Neural progenitor cell (in vitro differentiated cells): ENCODE data around the gene ZNF133. TPM values are rescaled to one million over a fixed set of nuclear protein-coding genes. Genes with fewer than 3 reads are reported as not detected.

ENCODE experiments used
- DNase-seq: peaks from one replicate; pipeline ENCODE4 v3.0.0-alpha.2; 2016; ENCODE audit warnings: low spot score
- H2AFZ ChIP-seq: fragments of 200-600 bp; sonication (generic); replicated peaks from 2 replicates; pipeline ENCODE4 v1.6.1; 2016; ENCODE audit warnings: antibody characterized with exemption
- H3F3A ChIP-seq: fragments of 200-600 bp; sonication (generic); 2 replicates; pipeline ENCODE4 v1.6.1; 2016; ENCODE audit warnings: antibody characterized with exemption, low read depth
- H3K27ac ChIP-seq: fragments of 200-600 bp; sonication (generic); 2 replicates; pipeline ENCODE4 v1.5.1; 2016; ENCODE audit warnings: mild to moderate bottlenecking
- H3K27me3 ChIP-seq: fragments of 200-600 bp; sonication (generic); 2 replicates; pipeline ENCODE4 v1.6.1; 2016; ENCODE audit warnings: mild to moderate bottlenecking, moderate library complexity
- H3K36me3 ChIP-seq: fragments of 200-600 bp; sonication (generic); 2 replicates; pipeline ENCODE4 v1.5.1; 2016
- H3K4me1 ChIP-seq: fragments of 200-600 bp; sonication (generic); 2 replicates; pipeline ENCODE4 v1.6.1; 2016; ENCODE audit warnings: mixed run types
- H3K4me2 ChIP-seq: fragments of 200-600 bp; sonication (generic); 2 replicates; pipeline ENCODE4 v1.6.1; 2016
- H3K4me3 ChIP-seq: fragments of 200-600 bp; sonication (generic); 2 replicates; pipeline ENCODE4 v1.5.1; 2016
- H3K79me2 ChIP-seq: fragments of 200-600 bp; sonication (generic); 2 replicates; pipeline ENCODE4 v1.6.1; 2016; ENCODE audit warnings: low read depth
- H3K9ac ChIP-seq: fragments of 200-600 bp; sonication (generic); 2 replicates; pipeline ENCODE4 v1.6.1; 2016
- H3K9me3 ChIP-seq: fragments of 200-600 bp; sonication (generic); 2 replicates; pipeline ENCODE4 v1.5.1; 2016; ENCODE audit warnings: low read depth
- H4K20me1 ChIP-seq: fragments of 200-600 bp; sonication (generic); 2 replicates; pipeline ENCODE4 v1.6.1; 2016; ENCODE audit warnings: low read depth
- H3K27ac Mint-ChIP-seq: 3 replicates; pipeline ENCODE4 v1.8.0; 2021; ENCODE audit warnings: mixed read lengths
- H3K27me3 Mint-ChIP-seq: 2 replicates; pipeline ENCODE4 v1.8.0; 2022; ENCODE audit warnings: low read depth, mild to moderate bottlenecking, inconsistent platforms, moderate library complexity, mixed read lengths; ENCODE audit not compliant: insufficient read depth
- H3K36me3 Mint-ChIP-seq: 3 replicates; pipeline ENCODE4 v1.8.0; 2021; ENCODE audit warnings: mixed read lengths
- H3K4me1 Mint-ChIP-seq: 3 replicates; pipeline ENCODE4 v1.8.0; 2021; ENCODE audit warnings: mixed read lengths
- H3K4me3 Mint-ChIP-seq: 3 replicates; pipeline ENCODE4 v1.8.0; 2021; ENCODE audit warnings: mild to moderate bottlenecking, moderate library complexity, mixed read lengths
- H3K9me3 Mint-ChIP-seq: 3 replicates; pipeline ENCODE4 v1.8.0; 2020; ENCODE audit warnings: mixed read lengths
- EZH2 ChIP-seq: fragments of 200-600 bp; sonication (generic); IDR thresholded peaks from 2 replicates; pipeline ENCODE4 v1.6.1; 2017; ENCODE audit warnings: antibody characterized with exemption, mild to moderate bottlenecking, moderate library complexity
- EZH2phosphoT487 ChIP-seq: fragments of 200-600 bp; sonication (generic); IDR thresholded peaks from 2 replicates; pipeline ENCODE4 v1.6.1; 2017; ENCODE audit warnings: antibody characterized with exemption
- total RNA-seq: library from RNA; depleted of rRNA; stranded (reverse); fragments of >200 nt; gene quantifications from 2 replicates; pipeline ENCODE4 v1.2.3, GENCODE V29; 2015; ENCODE audit warnings: low replicate concordance
- TF ChIP-seq, protein P1 (sequence below): fragments of 200-600 bp; sonication (generic); IDR thresholded peaks from 2 replicates; pipeline ENCODE4 v1.5.1; 2017; ENCODE audit warnings: antibody characterized with exemption, mild to moderate bottlenecking

The ZNF133 gene
- total RNA-seq, 1 donor from 2014 or later, result 24.8 TPM

GRCh38 chr20:18360635-18361034 lies 72.3 kb downstream of the ZNF133 start:
- H3K27ac Mint-ChIP-seq, result no peak overlapping the region
- H3K9me3 Mint-ChIP-seq, result peaks cover 5% of the 10 kb centered on the region

GRCh38 chr20:18361678-18362077 lies 73.4 kb downstream of the ZNF133 start:
- no peaks in the 10 kb centered on the region for H3K27me3 ChIP-seq
- H3K4me3 ChIP-seq, result no peak overlapping the region
- TF ChIP-seq EZH2phosphoT487 (no peak), EZH2 (no peak)
- TF ChIP-seq, protein P1, sequence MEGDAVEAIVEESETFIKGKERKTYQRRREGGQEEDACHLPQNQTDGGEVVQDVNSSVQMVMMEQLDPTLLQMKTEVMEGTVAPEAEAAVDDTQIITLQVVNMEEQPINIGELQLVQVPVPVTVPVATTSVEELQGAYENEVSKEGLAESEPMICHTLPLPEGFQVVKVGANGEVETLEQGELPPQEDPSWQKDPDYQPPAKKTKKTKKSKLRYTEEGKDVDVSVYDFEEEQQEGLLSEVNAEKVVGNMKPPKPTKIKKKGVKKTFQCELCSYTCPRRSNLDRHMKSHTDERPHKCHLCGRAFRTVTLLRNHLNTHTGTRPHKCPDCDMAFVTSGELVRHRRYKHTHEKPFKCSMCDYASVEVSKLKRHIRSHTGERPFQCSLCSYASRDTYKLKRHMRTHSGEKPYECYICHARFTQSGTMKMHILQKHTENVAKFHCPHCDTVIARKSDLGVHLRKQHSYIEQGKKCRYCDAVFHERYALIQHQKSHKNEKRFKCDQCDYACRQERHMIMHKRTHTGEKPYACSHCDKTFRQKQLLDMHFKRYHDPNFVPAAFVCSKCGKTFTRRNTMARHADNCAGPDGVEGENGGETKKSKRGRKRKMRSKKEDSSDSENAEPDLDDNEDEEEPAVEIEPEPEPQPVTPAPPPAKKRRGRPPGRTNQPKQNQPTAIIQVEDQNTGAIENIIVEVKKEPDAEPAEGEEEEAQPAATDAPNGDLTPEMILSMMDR, result no peak
- no peaks in the 10 kb centered on the region for H3K4me1 ChIP-seq
- no peak overlapping the region for H3K27ac ChIP-seq
- no peaks in the 10 kb centered on the region for H3K9me3 ChIP-seq
- H3K4me1 Mint-ChIP-seq, result no peaks in the 10 kb centered on the region
- no peak overlapping the region for H3K27ac Mint-ChIP-seq
- H3K9me3 Mint-ChIP-seq, result peaks cover 3% of the 10 kb centered on the region
- no peak for DNase-seq
- peaks cover 4% of the 10 kb centered on the region for H3K27me3 Mint-ChIP-seq
- no peaks in the 10 kb centered on the region for H3F3A ChIP-seq
- no peaks in the 10 kb centered on the region for H3K36me3 Mint-ChIP-seq
- no peak overlapping the region for H3K9ac ChIP-seq
- no peaks in the 10 kb centered on the region for H4K20me1 ChIP-seq
- no peak overlapping the region for H3K4me2 ChIP-seq
- H2AFZ ChIP-seq, result no peak overlapping the region
- no peak overlapping the region for H3K4me3 Mint-ChIP-seq
- H3K79me2 ChIP-seq, result no peaks in the 10 kb centered on the region
- H3K36me3 ChIP-seq, result no peaks in the 10 kb centered on the region

More at GRCh38 chr20:18360635-18361034, 72.3 kb downstream of the ZNF133 start:
- Histone ChIP-seq H3K4me2 (no peak overlapping the region), H3K79me2 (no peaks in the 10 kb centered on the region), H3K36me3 (no peaks in the 10 kb centered on the region), H2AFZ (no peak overlapping the region), H3K27ac (no peak overlapping the region), H3K27me3 (no peaks in the 10 kb centered on the region), H3K4me3 (no peak overlapping the region), H3K9ac (no peak overlapping the region), H3K9me3 (peaks cover 1% of the 10 kb centered on the region), H4K20me1 (no peaks in the 10 kb centered on the region), H3F3A (no peaks in the 10 kb centered on the region), H3K4me1 (no peaks in the 10 kb centered on the region)
- no peaks in the 10 kb centered on the region for H3K36me3 Mint-ChIP-seq
- no peak for DNase-seq
- no peaks in the 10 kb centered on the region for H3K4me1 Mint-ChIP-seq
- H3K27me3 Mint-ChIP-seq, result peaks cover 4% of the 10 kb centered on the region
- TF ChIP-seq EZH2 (no peak), EZH2phosphoT487 (no peak)
- TF ChIP-seq, protein P1, result no peak
- no peak overlapping the region for H3K4me3 Mint-ChIP-seq

DNA sequence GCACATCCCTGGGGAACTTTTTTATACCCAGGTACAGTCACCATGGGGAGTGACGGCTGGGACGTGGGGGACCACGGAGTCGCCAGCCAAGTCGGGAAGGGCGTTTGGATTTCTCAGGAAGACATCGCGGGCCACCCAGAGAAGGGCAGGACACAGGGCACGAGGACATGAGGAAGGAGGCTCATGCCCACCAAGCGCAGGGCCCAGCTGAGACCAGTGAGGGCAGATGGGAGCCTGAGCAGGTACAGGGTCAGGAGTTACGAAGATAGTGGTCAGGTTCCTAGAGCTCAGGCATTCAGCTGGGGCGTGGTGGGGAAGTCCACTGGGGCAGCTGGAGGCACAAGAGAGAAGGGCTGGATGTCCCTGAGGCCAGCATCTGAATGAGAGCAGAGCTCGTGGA lies 74.6 kb downstream of the ZNF133 start:
- H2AFZ ChIP-seq, result no peak overlapping the region
- H3K36me3 Mint-ChIP-seq, result no peaks in the 10 kb centered on the region
- H3K9me3 ChIP-seq, result no peaks in the 10 kb centered on the region
- peaks cover 4% of the 10 kb centered on the region for H3K27me3 Mint-ChIP-seq
- no peak overlapping the region for H3K4me2 ChIP-seq
- no peaks in the 10 kb centered on the region for H3K36me3 ChIP-seq
- no peak for DNase-seq
- TF ChIP-seq EZH2phosphoT487 (no peak), EZH2 (no peak)
- TF ChIP-seq, protein P1, result no peak
- H3F3A ChIP-seq, result no peaks in the 10 kb centered on the region
- H3K27ac ChIP-seq, result no peak overlapping the region
- H4K20me1 ChIP-seq, result no peaks in the 10 kb centered on the region
- no peaks in the 10 kb centered on the region for H3K4me1 ChIP-seq
- no peaks in the 10 kb centered on the region for H3K4me1 Mint-ChIP-seq
- no peak overlapping the region for H3K9ac ChIP-seq
- peaks cover 3% of the 10 kb centered on the region for H3K9me3 Mint-ChIP-seq
- no peak overlapping the region for H3K27ac Mint-ChIP-seq
- no peak overlapping the region for H3K4me3 ChIP-seq
- H3K27me3 ChIP-seq, result no peaks in the 10 kb centered on the region
- no peak overlapping the region for H3K4me3 Mint-ChIP-seq
- H3K79me2 ChIP-seq, result no peaks in the 10 kb centered on the region
